K562 (cell line): Measurements from ENCODE around the gene TGFBR3L. TPM values are rescaled to one million over a fixed set of nuclear protein-coding genes. Genes with fewer than 3 reads are reported as not detected.

Experiments used
- C11orf30 ChIP-seq: fragments of 450-650 bp; IDR thresholded peaks from 2 replicates; pipeline ENCODE4 v1.6.1; 2016; ENCODE audit warnings: low read depth, mild to moderate bottlenecking
- CXXC5 ChIP-seq: fragments of 250-450 bp; sonication (Bioruptor Pico); IDR thresholded peaks from 2 replicates; pipeline ENCODE4 v1.8.0; 2022; ENCODE audit warnings: inconsistent platforms, mild to moderate bottlenecking, moderate library complexity
- ELF4 ChIP-seq: fragments of 450-650 bp; formaldehyde crosslinking; IDR thresholded peaks from 2 replicates; pipeline ENCODE4 v1.4.0; 2022; ENCODE audit warnings: missing genetic modification characterization
- GABPB1 ChIP-seq: sonication (generic); formaldehyde crosslinking; IDR thresholded peaks from 2 replicates; pipeline ENCODE4 v1.8.0; 2022; ENCODE audit warnings: mild to moderate bottlenecking, missing genetic modification reagents
- MIER1 ChIP-seq: fragments of 450-650 bp; IDR thresholded peaks from 2 replicates; pipeline ENCODE4 v1.6.1; 2016; ENCODE audit warnings: antibody characterized with exemption, mild to moderate bottlenecking, low read depth
- MYC ChIP-seq, 2 experiments: fragments of 250-450 bp in 1 of 2; sonication (Bioruptor Pico) in 1 of 2; IDR thresholded peaks; 2 replicates each; pipeline versions ENCODE4 v1.5.1 to v1.6.1; 2012 to 2021; ENCODE audit warnings: low read depth in 2 of 2, borderline replicate concordance in 1 of 2, improper control_type of control experiment in 1 of 2, low read length in 1 of 2, mild to moderate bottlenecking in 1 of 2, moderate library complexity in 1 of 2
- MYNN ChIP-seq, 2 experiments: sonication (generic); formaldehyde crosslinking in 1 of 2; IDR thresholded peaks; 2 replicates each; pipeline versions ENCODE4 v1.5.0 to v1.6.1; 2016 to 2020; ENCODE audit warnings: antibody characterized with exemption in 1 of 2, missing genetic modification reagents in 1 of 2
- NR2F6 ChIP-seq: fragments of 450-650 bp; formaldehyde crosslinking; IDR thresholded peaks from 2 replicates; pipeline ENCODE4 v1.4.0; 2020; ENCODE audit warnings: mild to moderate bottlenecking
- NRF1 ChIP-seq, 2 experiments: fragments of 450-650 bp; IDR thresholded peaks in 1 of 2; conservative IDR thresholded peaks in 1 of 2; 2 replicates each; pipeline ENCODE4 v1.6.1; 2014; ENCODE audit warnings: mild to moderate bottlenecking in 2 of 2
- RBM15 ChIP-seq: fragments of 200-400 bp; formaldehyde crosslinking; IDR thresholded peaks from 2 replicates; pipeline ENCODE4 v1.6.1; 2018; ENCODE audit warnings: mild to moderate bottlenecking, low read length, moderate library complexity; ENCODE audit not compliant: insufficient read depth
- SMAD1 ChIP-seq: fragments of 150-350 bp; IDR thresholded peaks from 2 replicates; pipeline ENCODE4 v1.6.1; 2014; ENCODE audit warnings: low read length, low read depth; ENCODE audit not compliant: partially characterized antibody
- SUPT5H ChIP-seq: fragments of 450-650 bp; IDR thresholded peaks from 2 replicates; pipeline ENCODE4 v1.6.1; 2016
- TAF7 ChIP-seq: fragments of 450-650 bp; IDR thresholded peaks from 2 replicates; pipeline ENCODE4 v1.6.1; 2016; ENCODE audit warnings: missing genetic modification characterization, missing compliant biosample characterization
- YBX1 ChIP-seq: fragments of 450-650 bp; IDR thresholded peaks from 2 replicates; pipeline ENCODE4 v1.7.1; 2016; ENCODE audit warnings: mild to moderate bottlenecking
- ZFPM2 ChIP-seq: fragments of 250-450 bp; sonication (Bioruptor Pico); IDR thresholded peaks from 2 replicates; pipeline ENCODE4 v1.5.1; 2022; ENCODE audit warnings: mild to moderate bottlenecking
- ZNF695 ChIP-seq: fragments of 450-650 bp; formaldehyde crosslinking; IDR thresholded peaks from 2 replicates; pipeline ENCODE4 v1.4.0; 2020; ENCODE audit warnings: mild to moderate bottlenecking, moderate library complexity
- ZNF764 ChIP-seq: fragments of 250-450 bp; sonication (Bioruptor Pico); IDR thresholded peaks from 2 replicates; pipeline ENCODE4 v1.4.0; 2020; ENCODE audit warnings: low read depth, mild to moderate bottlenecking, moderate library complexity
- polyA plus RNA-seq, 8 experiments: library from polyadenylated mRNA; depleted of rRNA in 4 of 8; stranded (reverse) in 5 of 8; unstranded in 3 of 8; fragments of >200 nt; fragmentation: Nextera tagmentation in 2 of 8; fragmentation: Illumina TruSeq in 1 of 8; extraction: Ambion mirVana in 2 of 8; extraction: Trizol in 1 of 8; gene quantifications; 2 replicates each; pipeline versions ENCODE4 v1.2.1 to v1.2.3, GENCODE V29; 2011 to 2014; ENCODE audit warnings: inconsistent platforms in 1 of 8, missing spikeins in 1 of 8
- total RNA-seq, 7 experiments: library from RNA; depleted of rRNA in 6 of 7; stranded (reverse); fragments of >200 nt in 6 of 7; fragmentation: Illumina TruSeq in 2 of 7; extraction: Trizol in 2 of 7; gene quantifications; 2 replicates each; pipeline versions ENCODE4 v1.2.1 to v1.2.3, GENCODE V29; 2011 to 2021; ENCODE audit warnings: low replicate concordance in 1 of 7
- TF ChIP-seq, protein P1 (sequence below): fragments of 250-450 bp; sonication (Bioruptor Pico); IDR thresholded peaks from 2 replicates; pipeline ENCODE4 v1.4.0; 2020; ENCODE audit warnings: mild to moderate bottlenecking, moderate library complexity
- TF ChIP-seq, protein P2 (sequence below), 2 experiments: fragments of 150-350 bp in 1 of 2; IDR thresholded peaks; 2 replicates each; pipeline ENCODE4 v1.6.1; 2012 to 2016; ENCODE audit warnings: low read depth in 2 of 2, low read length in 2 of 2, mild to moderate bottlenecking in 1 of 2, moderate library complexity in 1 of 2
- TF ChIP-seq, protein P3 (sequence below): conservative IDR thresholded peaks from 2 replicates; pipeline ENCODE4 v1.6.1; 2011; ENCODE audit warnings: low read depth, mild to moderate bottlenecking, low read length; ENCODE audit not compliant: control insufficient read depth

The TGFBR3L gene
- total and polyA plus RNA-seq, 9 of the 15 experiments (the other 6 are each of a cell fraction or from before 2014, with no cell fraction given) = not detected

DNA sequence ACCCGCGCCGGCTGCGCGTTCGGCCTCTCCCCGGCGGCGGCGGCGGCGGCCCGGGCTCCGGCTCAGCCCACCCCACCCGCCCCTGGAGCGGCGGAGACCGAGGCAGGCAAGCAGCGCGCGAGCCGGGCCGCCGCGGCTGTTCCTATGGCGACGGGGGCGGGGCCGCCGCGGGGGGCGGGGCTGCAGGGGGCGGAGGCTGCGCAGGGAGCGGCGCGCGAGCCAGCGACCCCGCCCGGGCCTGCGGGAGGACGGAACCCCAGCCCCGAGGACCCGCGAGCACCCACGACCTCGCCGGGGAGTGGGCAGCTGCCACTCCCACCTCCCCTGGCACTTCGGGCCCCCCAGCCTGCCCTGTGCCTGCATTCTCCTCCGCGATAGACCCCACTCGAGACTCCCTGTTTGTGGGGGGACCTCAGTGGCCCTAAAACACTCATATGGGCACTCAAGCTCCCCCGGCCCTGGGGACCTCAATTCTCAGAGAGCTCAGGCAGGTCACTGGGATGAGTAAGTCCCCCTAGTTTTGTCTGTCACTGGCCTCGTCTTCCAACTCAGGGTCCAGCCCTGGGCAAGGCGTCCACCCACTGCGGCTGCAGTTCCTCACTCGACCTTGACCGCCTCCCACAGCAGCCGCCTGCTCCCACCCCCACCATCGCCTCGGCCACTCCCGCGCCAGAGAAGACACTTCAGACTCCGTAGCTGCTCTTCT is 11.5 kb downstream of the TGFBR3L start, which contains the start of gene CTXN1 (continued):
- peak; percentile 85 to 87 for TF ChIP-seq NRF1 (conservative IDR thresholded peaks at IDR 0.05 in 1 of 2, IDR thresholded peaks at IDR 0.05 in 1 of 2)
- TF ChIP-seq MYC (IDR thresholded peaks at IDR 0.05; ENCODE audit: low read depth, low read length) = 0 out of 2 replicates have a peak, but pooled peaks have one; percentile 22
- TF ChIP-seq MYC (CRISPR knock-in tag; IDR thresholded peaks at IDR 0.05; ENCODE audit: borderline replicate concordance, low read depth) = no peak
- TF ChIP-seq, protein P1, sequence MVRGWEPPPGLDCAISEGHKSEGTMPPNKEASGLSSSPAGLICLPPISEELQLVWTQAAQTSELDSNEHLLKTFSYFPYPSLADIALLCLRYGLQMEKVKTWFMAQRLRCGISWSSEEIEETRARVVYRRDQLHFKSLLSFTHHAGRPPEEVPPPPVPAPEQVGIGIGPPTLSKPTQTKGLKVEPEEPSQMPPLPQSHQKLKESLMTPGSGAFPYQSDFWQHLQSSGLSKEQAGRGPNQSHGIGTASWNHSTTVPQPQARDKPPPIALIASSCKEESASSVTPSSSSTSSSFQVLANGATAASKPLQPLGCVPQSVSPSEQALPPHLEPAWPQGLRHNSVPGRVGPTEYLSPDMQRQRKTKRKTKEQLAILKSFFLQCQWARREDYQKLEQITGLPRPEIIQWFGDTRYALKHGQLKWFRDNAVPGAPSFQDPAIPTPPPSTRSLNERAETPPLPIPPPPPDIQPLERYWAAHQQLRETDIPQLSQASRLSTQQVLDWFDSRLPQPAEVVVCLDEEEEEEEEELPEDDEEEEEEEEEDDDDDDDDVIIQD (CRISPR knock-in tag) = no peak
- TF ChIP-seq GABPB1 (CRISPR knock-in tag) = peak; percentile 36; the same call in 1 of the 2 replicates
- no peak for TF ChIP-seq RBM15
- no peak for TF ChIP-seq YBX1
- 0 out of 2 replicates have a peak, but pooled peaks have one; percentile 36 for TF ChIP-seq ELF4 (CRISPR knock-in tag)
- TF ChIP-seq NR2F6 (CRISPR knock-in tag) = 0 out of 2 replicates have a peak, but pooled peaks have one; percentile 13
- TF ChIP-seq MYNN (IDR thresholded peaks at IDR 0.05) = peak; percentile 68; the same call in 1 of the 2 replicates
- TF ChIP-seq MYNN (CRISPR knock-in tag; IDR thresholded peaks at IDR 0.05) = no peak
- TF ChIP-seq ZFPM2 (CRISPR knock-in tag) = 0 out of 2 replicates have a peak, but pooled peaks have one; percentile 28
- TF ChIP-seq, protein P2, sequence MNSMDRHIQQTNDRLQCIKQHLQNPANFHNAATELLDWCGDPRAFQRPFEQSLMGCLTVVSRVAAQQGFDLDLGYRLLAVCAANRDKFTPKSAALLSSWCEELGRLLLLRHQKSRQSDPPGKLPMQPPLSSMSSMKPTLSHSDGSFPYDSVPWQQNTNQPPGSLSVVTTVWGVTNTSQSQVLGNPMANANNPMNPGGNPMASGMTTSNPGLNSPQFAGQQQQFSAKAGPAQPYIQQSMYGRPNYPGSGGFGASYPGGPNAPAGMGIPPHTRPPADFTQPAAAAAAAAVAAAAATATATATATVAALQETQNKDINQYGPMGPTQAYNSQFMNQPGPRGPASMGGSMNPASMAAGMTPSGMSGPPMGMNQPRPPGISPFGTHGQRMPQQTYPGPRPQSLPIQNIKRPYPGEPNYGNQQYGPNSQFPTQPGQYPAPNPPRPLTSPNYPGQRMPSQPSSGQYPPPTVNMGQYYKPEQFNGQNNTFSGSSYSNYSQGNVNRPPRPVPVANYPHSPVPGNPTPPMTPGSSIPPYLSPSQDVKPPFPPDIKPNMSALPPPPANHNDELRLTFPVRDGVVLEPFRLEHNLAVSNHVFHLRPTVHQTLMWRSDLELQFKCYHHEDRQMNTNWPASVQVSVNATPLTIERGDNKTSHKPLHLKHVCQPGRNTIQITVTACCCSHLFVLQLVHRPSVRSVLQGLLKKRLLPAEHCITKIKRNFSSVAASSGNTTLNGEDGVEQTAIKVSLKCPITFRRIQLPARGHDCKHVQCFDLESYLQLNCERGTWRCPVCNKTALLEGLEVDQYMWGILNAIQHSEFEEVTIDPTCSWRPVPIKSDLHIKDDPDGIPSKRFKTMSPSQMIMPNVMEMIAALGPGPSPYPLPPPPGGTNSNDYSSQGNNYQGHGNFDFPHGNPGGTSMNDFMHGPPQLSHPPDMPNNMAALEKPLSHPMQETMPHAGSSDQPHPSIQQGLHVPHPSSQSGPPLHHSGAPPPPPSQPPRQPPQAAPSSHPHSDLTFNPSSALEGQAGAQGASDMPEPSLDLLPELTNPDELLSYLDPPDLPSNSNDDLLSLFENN (IDR thresholded peaks at IDR 0.05; ENCODE audit: low read depth in 2 of 2, low read length in 2 of 2) = no peak
- 0 out of 2 replicates have a peak, but pooled peaks have one; percentile 29 for TF ChIP-seq ZNF764
- no peak for TF ChIP-seq C11orf30
- TF ChIP-seq SUPT5H = peak; percentile 78
- no peak for TF ChIP-seq TAF7 (tag)
- TF ChIP-seq, protein P3, sequence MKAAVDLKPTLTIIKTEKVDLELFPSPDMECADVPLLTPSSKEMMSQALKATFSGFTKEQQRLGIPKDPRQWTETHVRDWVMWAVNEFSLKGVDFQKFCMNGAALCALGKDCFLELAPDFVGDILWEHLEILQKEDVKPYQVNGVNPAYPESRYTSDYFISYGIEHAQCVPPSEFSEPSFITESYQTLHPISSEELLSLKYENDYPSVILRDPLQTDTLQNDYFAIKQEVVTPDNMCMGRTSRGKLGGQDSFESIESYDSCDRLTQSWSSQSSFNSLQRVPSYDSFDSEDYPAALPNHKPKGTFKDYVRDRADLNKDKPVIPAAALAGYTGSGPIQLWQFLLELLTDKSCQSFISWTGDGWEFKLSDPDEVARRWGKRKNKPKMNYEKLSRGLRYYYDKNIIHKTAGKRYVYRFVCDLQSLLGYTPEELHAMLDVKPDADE = 0 out of 2 replicates have a peak, but pooled peaks have one; percentile 14
- no peak for TF ChIP-seq CXXC5 (CRISPR knock-in tag)
- TF ChIP-seq MIER1 = no peak
- peak; percentile 75; the same call in 1 of the 2 replicates for TF ChIP-seq ZNF695 (CRISPR knock-in tag)
- no peak for TF ChIP-seq SMAD1
